Uterus (tissue), 2 donors: ENCODE measurements around the gene WWP2.

Experiments used
- POLR2A ChIP-seq, 2 donors: fragments of 450-650 bp; IDR thresholded peaks; one replicate each; pipeline ENCODE4 v1.6.1; 2016; ENCODE audit warnings: antibody characterized with exemption in 2 of 2, mild to moderate bottlenecking in 1 of 2, moderate library complexity in 1 of 2
- TF ChIP-seq, protein P1 (sequence below), 4 experiments: fragments of 200-600 bp in 2 of 4; fragments of 450-650 bp in 2 of 4; sonication (generic) in 2 of 4; IDR thresholded peaks; one replicate each; pipeline ENCODE4 v1.5.1; 2016 to 2019; ENCODE audit warnings: antibody characterized with exemption in 4 of 4, mild to moderate bottlenecking in 2 of 4, moderate library complexity in 1 of 4

DNA sequence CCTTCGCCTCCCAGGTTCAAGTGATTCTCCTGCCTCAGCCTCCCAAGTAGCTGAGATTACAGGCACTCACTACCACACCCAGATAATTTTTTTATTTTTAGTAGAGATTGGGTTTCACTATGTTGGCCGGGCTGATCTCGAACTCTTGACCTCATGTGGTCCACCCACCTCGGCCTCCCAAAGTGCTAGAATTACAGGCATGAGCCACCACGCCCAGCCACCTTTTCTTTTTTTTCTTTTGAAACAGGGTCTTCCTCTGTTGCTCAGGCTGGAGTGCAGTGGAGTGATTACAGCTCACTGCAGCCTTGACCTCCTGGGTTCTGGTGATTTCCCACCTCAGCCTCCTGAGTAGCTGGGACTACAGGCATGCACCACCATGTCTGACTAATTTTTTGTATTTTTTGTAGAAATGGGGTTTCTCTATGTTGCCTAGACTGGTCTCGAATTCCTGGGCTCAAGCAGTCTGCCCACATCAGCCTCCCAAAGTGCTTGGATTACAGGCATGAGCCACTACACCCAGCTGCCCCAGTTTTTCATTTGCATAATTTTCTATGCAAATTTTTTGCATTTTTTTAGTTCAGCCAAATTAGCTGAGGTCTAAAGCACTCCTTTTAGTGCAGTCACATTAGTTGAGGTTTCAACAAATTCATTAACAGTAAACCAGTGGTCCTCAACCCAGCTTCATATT lies 11.3 kb downstream of the WWP2 start:
- TF ChIP-seq, protein P1, sequence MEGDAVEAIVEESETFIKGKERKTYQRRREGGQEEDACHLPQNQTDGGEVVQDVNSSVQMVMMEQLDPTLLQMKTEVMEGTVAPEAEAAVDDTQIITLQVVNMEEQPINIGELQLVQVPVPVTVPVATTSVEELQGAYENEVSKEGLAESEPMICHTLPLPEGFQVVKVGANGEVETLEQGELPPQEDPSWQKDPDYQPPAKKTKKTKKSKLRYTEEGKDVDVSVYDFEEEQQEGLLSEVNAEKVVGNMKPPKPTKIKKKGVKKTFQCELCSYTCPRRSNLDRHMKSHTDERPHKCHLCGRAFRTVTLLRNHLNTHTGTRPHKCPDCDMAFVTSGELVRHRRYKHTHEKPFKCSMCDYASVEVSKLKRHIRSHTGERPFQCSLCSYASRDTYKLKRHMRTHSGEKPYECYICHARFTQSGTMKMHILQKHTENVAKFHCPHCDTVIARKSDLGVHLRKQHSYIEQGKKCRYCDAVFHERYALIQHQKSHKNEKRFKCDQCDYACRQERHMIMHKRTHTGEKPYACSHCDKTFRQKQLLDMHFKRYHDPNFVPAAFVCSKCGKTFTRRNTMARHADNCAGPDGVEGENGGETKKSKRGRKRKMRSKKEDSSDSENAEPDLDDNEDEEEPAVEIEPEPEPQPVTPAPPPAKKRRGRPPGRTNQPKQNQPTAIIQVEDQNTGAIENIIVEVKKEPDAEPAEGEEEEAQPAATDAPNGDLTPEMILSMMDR (IDR thresholded peaks at IDR 0.05), result no peak
- no peak for TF ChIP-seq POLR2A (IDR thresholded peaks at IDR 0.05)
